ENCODE results near the gene NMRK1. TPM values are rescaled to one million over a fixed set of nuclear protein-coding genes. Genes with fewer than 3 reads are reported as not detected.

NMRK1 gene
- total RNA-seq, 1 experiment from 2014 or later: 7.8 TPM

DNA sequence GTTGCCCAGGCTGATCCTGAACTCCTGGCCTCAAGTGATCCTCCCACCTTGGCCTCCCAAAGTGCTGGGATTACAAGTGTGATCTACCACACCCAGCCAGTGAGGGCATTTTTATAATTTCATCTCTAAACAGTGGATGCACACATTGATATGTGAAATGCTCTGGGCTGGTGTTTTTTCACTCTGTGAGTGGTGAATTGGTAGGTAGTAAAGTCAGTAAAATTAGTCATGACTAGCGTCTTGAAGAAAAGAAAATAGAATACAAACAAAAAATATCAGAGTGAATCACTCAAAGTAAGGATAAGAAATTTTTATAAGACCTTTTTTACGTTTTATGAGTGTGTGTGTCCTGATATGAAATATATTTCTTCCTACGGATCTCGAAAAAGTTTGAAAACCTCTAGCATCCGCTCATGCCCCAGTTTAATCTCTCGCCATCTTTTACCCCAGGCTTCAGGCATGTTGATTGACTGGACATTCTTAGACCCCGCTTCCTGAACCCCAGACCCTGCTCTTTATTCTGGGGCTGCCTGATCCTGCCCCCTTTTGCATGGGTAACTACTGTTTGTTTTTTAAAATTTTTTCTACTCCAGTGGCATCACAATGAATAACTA lies 14.3 kb upstream of the NMRK1 start:
- Histone ChIP-seq H3K27me3 (ENCODE audit: insufficient read depth, low read length) (no peaks in the 10 kb centered on the region), H3K36me3 (ENCODE audit: control insufficient read depth in 1 of 2, insufficient read depth in 2 of 2, low read length in 2 of 2) (no peaks in the 10 kb centered on the region), H3K4me2 (ENCODE audit: low read length) (no peak overlapping the region), H3K9me2 (ENCODE audit: insufficient read depth) (no peaks in the 10 kb centered on the region), H2AFZ (ENCODE audit: low read depth, low read length, poor library complexity, severe bottlenecking) (no peak overlapping the region), H4K20me1 (ENCODE audit: insufficient read depth) (no peaks in the 10 kb centered on the region), H3K9me3 (ENCODE audit: control insufficient read depth in 1 of 2, insufficient read depth in 1 of 2, low read depth in 1 of 2, low read length in 2 of 2) (no peaks in the 10 kb centered on the region), H3K9ac (ENCODE audit: low read length) (no peak overlapping the region), H3K4me1 (ENCODE audit: control insufficient read depth in 1 of 2, insufficient read depth in 2 of 2, low read length in 2 of 2) (no peaks in the 10 kb centered on the region), H3K4me3 (replicated peaks in 1 of 2; ENCODE audit: low read depth in 1 of 2, low read length in 2 of 2) (no peak overlapping the region), H3K27ac (ENCODE audit: low read depth, low read length) (no peak overlapping the region), H3K79me2 (ENCODE audit: insufficient read depth, low read length) (no peaks in the 10 kb centered on the region)
- CTCF ChIA-PET: no interaction called here
- ATAC-seq (no peak), DNase-seq (ENCODE audit: low read depth, low spot score) (no peak)
- no TSS peak for BruUV-seq (replicated peaks)
- intact Hi-C loops (cut with micrococcal nuclease): no loop called here
- RAD21 ChIA-PET (ENCODE audit: low non-redundant PET in 1 of 2, low total read pairs in 2 of 2, uncharacterized antibody in 2 of 2, unreplicated experiment in 2 of 2): no interaction called here
- POLR2A ChIA-PET: no interaction called here
- no peak for TF ChIP-seq CEBPB (IDR thresholded peaks at IDR 0.05; ENCODE audit: low read depth)
- no peak for TF ChIP-seq SP1 (IDR thresholded peaks at IDR 0.05; ENCODE audit: low read depth)
- TF ChIP-seq, protein P1, sequence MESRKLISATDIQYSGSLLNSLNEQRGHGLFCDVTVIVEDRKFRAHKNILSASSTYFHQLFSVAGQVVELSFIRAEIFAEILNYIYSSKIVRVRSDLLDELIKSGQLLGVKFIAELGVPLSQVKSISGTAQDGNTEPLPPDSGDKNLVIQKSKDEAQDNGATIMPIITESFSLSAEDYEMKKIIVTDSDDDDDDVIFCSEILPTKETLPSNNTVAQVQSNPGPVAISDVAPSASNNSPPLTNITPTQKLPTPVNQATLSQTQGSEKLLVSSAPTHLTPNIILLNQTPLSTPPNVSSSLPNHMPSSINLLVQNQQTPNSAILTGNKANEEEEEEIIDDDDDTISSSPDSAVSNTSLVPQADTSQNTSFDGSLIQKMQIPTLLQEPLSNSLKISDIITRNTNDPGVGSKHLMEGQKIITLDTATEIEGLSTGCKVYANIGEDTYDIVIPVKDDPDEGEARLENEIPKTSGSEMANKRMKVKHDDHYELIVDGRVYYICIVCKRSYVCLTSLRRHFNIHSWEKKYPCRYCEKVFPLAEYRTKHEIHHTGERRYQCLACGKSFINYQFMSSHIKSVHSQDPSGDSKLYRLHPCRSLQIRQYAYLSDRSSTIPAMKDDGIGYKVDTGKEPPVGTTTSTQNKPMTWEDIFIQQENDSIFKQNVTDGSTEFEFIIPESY (IDR thresholded peaks at IDR 0.05; ENCODE audit: extremely low read depth, insufficient replicate concordance, low read length): no peak
- TF ChIP-seq YY1 (IDR thresholded peaks at IDR 0.05; ENCODE audit: extremely low read depth, insufficient replicate concordance, low read depth, low read length): no peak

DNA sequence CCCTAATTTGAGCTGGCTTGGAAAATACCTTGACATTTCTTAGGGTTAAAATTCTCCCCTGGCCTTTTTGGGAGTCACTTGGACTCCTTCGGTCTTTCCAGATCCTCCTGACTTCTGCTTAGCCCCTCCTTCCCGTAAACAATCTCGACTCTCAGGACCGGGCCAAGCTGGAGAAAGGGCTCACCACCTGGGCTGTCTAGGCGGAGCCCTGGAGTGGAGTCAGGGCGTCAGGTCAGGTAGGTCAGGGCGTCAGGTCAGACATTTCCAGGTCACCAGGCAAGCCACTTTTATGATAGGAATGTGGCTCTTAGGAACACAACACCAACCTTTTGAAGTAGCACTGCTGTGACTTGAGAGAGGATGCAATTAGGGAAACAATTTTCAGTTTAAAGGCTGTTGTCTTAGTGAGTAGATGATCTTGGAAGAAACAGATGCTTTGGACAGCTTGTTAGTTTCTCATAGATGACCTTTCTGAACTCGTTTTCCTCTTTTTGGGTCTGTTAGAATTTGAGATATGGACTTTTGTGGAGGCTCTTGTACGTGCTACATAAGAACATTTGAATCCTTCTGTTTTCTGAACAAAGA lies 13.1 kb upstream of the NMRK1 start:
- ChIA-PET RAD21 (ENCODE audit: low non-redundant PET in 1 of 2, low total read pairs in 2 of 2, uncharacterized antibody in 2 of 2, unreplicated experiment in 2 of 2) (no interaction called here), POLR2A (interaction anchor here (0.6 kb wide), 1 partner anchor 149 kb away, joined by 4 read pairs; no protein-coding TSS in a partner anchor), CTCF (no interaction called here)
- Histone ChIP-seq H3K27me3 (ENCODE audit: insufficient read depth, low read length) (no peaks in the 10 kb centered on the region), H3K4me1 (ENCODE audit: control insufficient read depth in 1 of 2, insufficient read depth in 2 of 2, low read length in 2 of 2) (no peaks in the 10 kb centered on the region), H3K4me3 (replicated peaks in 1 of 2; ENCODE audit: low read depth in 1 of 2, low read length in 2 of 2) (no peak overlapping the region), H3K36me3 (ENCODE audit: control insufficient read depth in 1 of 2, insufficient read depth in 2 of 2, low read length in 2 of 2) (no peaks in the 10 kb centered on the region), H3K79me2 (ENCODE audit: insufficient read depth, low read length) (no peaks in the 10 kb centered on the region), H3K27ac (ENCODE audit: low read depth, low read length) (no peak overlapping the region), H4K20me1 (ENCODE audit: insufficient read depth) (no peaks in the 10 kb centered on the region), H3K4me2 (ENCODE audit: low read length) (no peak overlapping the region), H3K9ac (ENCODE audit: low read length) (no peak overlapping the region), H3K9me2 (ENCODE audit: insufficient read depth) (no peaks in the 10 kb centered on the region), H2AFZ (ENCODE audit: low read depth, low read length, poor library complexity, severe bottlenecking) (no peak overlapping the region), H3K9me3 (ENCODE audit: control insufficient read depth in 1 of 2, insufficient read depth in 1 of 2, low read depth in 1 of 2, low read length in 2 of 2) (no peaks in the 10 kb centered on the region)
- ATAC-seq: no peak
- intact Hi-C loops (cut with micrococcal nuclease): no loop called here
- DNase-seq (ENCODE audit: low read depth, low spot score): no peak
- BruUV-seq (replicated peaks): no TSS peak
- TF ChIP-seq ZFX (IDR thresholded peaks at IDR 0.05) (no peak), CBX3 (IDR thresholded peaks at IDR 0.05; ENCODE audit: low read depth) (no peak), ZNF274 (IDR thresholded peaks at IDR 0.05; ENCODE audit: low read depth, low read length) (no peak), EGR1 (IDR thresholded peaks at IDR 0.05; ENCODE audit: low read depth) (no peak), JUND (IDR thresholded peaks at IDR 0.05) (no peak), CEBPB (IDR thresholded peaks at IDR 0.05; ENCODE audit: low read depth) (no peak), EZH2 (IDR thresholded peaks at IDR 0.05) (no peak), POLR2A (IDR thresholded peaks at IDR 0.05; ENCODE audit: borderline replicate concordance, extremely low read depth, insufficient read depth, insufficient read length) (no peak), EZH2phosphoT487 (IDR thresholded peaks at IDR 0.05; ENCODE audit: borderline replicate concordance) (no peak), TCF7L2 (IDR thresholded peaks at IDR 0.05; ENCODE audit: borderline replicate concordance, extremely low read depth, insufficient read depth, insufficient read length) (no peak), FOSL1 (IDR thresholded peaks at IDR 0.05; ENCODE audit: low read depth) (no peak), SIN3A (IDR thresholded peaks at IDR 0.05; ENCODE audit: low read depth) (no peak), RAD21 (IDR thresholded peaks at IDR 0.05; ENCODE audit: low read depth) (no peak)
- TF ChIP-seq, protein P1 (IDR thresholded peaks at IDR 0.05; ENCODE audit: extremely low read depth, insufficient replicate concordance, low read length): no peak
- TF ChIP-seq, protein P2, sequence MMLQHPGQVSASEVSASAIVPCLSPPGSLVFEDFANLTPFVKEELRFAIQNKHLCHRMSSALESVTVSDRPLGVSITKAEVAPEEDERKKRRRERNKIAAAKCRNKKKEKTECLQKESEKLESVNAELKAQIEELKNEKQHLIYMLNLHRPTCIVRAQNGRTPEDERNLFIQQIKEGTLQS (IDR thresholded peaks at IDR 0.05): no peak

Data from HCT116 (cell line).